Activated naive CD4-positive, alpha-beta T cell treated with anti-CD3 and anti-CD28 coated beads, Interleukin-2, amount 50 U/mL, for 16 hours (primary cell): ENCODE results near the gene BNC2.

ENCODE experiments used
- DNase-seq: peaks from one replicate; pipeline ENCODE4 v3.0.0-alpha.2; 2020

Gene BNC2

GRCh38 chr9:16815079-16815478 is 55.4 kb downstream of the BNC2 start:
- DNase-seq = no peak

GRCh38 chr9:16813838-16814237 is 56.6 kb downstream of the BNC2 start:
- no peak for DNase-seq

- no peak for DNase-seq
Observed at GRCh38 chr9:16811987-16812685, 58.3 kb downstream of the BNC2 start.

GRCh38 chr9:16809912-16810610 is 60.4 kb downstream of the BNC2 start:
- no peak for DNase-seq

- DNase-seq = no peak
Observed at GRCh38 chr9:16806674-16807073, 63.8 kb downstream of the BNC2 start.

DNA sequence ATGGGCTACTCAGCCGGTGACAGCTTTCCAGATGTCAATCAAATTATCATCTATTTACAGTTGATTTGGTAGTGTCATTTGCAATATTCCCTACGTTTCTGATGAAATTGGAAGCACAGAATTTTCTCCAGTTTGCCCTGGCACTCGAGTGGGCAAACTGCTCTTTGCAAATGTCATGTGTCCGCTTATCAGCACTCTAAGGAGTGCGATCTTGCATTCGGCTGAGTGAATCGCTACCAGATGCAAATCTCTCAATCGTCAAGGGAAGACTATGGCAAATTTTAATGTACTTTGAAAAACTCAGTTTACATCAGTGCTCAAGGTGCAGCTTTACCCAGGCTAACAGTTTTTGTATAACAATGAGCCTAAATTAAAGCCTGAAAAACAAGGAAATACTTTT is 66.8 kb downstream of the BNC2 start:
- DNase-seq = no peak

DNA sequence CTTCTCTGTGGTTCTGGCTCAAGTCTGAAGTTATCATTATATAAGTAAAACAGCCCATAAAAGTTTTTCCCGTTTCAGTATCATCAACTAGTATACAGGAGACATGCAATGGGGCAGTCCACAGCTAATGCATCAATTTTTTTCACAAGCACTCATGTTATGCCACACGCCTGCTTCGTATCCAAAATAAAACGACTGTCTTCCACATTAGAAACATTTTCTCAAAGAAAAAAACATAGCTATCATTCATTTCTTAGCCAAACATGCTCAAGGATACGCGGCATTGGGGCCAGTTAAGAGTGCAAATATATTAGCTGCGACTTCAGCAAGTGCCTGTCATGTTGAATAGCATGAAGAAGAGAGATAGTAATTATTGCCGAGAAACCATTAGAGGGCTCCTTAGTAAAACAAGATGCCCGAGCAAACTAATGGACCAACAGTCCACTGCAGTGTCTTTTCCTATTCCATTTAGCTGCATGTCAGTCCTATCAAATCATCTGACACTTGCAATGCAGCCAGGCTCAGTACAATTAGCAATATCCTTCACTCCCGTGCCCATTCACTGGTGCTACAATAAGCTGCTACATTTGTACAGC is 68.5 kb downstream of the BNC2 start:
- DNase-seq = no peak

DNA sequence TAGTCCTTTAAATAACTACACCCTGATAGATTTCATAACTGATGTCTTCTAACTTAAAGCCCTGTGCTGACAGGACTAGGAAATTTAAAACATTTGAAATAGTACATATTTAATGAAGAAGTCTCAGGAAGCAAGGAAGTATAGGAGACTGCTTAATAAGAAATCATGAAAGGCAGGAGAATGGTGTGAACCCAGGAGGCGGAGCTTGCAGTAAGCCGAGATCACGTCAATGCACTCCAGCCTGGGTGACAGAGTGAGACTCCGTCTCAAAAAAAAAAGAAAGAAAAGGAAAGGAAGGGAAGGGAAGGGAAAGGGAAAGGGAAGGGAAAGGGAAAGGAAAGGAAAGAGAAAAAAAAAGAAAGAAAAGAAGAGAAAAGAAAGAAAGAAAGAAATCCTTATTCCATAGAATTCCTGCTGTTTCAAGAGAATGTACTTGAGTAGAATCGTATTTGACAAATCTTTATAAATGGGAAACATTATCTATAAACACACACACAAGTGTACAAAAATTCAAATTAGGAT is 74.1 kb downstream of the BNC2 start:
- DNase-seq = no peak

- no peak for DNase-seq
Observed at GRCh38 chr9:16794871-16795639, 75.4 kb downstream of the BNC2 start.

DNA sequence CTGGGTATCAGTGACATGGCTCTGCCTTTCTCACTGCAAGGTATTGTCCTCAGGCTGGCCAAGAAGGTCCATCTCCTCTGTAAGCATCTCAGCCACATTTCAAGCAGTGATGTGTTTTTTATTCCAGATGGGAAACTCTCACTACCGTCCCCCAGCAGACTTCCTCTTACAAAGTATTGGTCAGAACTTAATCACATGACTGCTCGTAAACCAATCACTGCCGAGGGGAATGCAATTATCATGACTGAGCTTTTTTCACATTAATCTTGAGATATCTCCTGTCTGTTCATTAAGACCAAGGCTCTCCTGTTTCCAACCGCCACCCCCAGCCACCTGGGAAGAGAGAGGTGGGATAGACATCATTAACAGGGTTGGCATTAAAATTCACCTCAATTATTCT is 76.4 kb downstream of the BNC2 start:
- DNase-seq = no peak

- no peak for DNase-seq
Observed at GRCh38 chr9:16787724-16788123, 82.7 kb downstream of the BNC2 start.

GRCh38 chr9:16784002-16784401 is 86.5 kb downstream of the BNC2 start:
- DNase-seq = no peak

- DNase-seq = no peak
Observed at GRCh38 chr9:16782490-16782889, 88.0 kb downstream of the BNC2 start.

DNA sequence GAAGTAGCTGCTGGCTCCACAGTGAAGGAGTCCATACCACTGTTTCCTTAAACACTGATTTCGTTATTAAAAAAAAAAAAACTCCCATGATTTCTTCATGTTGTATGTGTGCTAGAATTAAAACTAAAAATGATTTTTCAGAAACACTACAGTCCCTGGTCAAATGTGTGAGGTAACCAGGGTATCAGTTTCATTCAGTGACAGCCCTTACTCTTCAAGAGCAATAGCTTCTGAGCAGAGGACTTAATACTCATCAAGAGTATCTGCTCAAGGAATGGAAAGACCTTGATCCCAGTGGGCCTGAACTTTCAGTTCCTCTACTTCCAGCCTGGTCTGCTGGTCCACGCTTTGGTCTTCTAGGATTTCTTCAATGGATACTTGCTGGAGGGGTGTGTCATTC is 95.1 kb downstream of the BNC2 start:
- no peak for DNase-seq

- DNase-seq = no peak
Observed at GRCh38 chr9:16773617-16774016, 96.9 kb downstream of the BNC2 start.

DNA sequence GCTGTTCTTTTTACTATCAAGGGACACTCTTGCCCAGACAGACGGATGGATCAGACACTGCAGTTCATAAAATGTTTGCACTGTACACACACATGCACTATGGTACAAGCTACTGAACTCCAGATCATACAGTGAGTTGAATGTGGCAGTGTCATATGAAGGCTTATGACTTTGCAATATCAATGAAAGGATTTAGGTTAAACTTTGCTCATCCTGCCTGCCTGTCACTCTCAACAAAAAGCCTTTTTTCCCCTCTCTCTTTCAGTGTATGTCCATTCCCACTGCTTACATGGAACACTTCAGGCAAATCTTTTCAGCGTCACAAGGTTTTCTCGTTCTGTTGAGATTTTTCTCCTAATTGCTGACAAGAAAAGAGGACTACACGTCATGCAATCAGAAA is 97.4 kb downstream of the BNC2 start:
- no peak for DNase-seq

DNA sequence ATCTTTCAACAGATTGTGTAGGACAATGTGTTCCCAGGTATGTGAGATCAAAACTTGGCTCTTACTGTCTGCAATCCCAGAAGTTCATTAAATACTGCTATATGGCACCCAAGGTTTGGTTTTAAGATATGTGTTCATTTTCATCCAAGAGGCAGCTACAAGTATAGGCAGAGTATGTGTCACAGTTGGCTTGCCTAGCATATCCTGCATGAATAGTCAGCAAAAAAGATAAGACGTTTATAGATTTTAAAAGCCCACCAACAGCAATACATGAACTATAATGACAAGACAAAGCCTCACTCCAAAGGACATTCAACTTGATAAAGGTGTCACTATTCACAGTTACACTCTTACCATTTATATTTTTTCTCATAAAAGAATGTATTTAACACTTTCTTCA is 99.1 kb downstream of the BNC2 start:
- no peak for DNase-seq

DNA sequence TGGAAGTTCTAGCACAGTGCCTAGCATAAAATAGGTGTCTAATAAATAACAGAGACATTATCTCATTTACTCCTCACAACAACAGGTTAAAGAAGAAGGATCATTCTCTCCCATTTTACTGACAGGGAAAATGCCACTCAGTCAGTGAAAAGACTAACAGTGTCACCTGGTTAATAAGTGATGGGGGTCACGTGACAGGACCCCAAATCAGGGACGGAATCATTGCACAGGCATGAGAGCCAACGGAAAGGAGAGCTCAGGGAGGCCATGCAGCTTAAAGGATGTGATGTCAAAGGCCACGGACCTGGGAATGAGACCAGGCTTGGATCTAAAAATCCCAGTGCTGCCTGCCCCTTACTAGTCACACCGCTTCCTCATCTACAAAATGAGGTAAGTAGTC is 101.2 kb downstream of the BNC2 start:
- DNase-seq = no peak

GRCh38 chr9:16768816-16769215 is 101.7 kb downstream of the BNC2 start:
- no peak for DNase-seq

- DNase-seq = no peak
Observed at GRCh38 chr9:16767366-16767765, 103.1 kb downstream of the BNC2 start.

GRCh38 chr9:16763946-16764345 is 106.5 kb downstream of the BNC2 start:
- DNase-seq = no peak

- no peak for DNase-seq
Observed at GRCh38 chr9:16755467-16756160, 114.9 kb downstream of the BNC2 start.

- no peak for DNase-seq
Observed at GRCh38 chr9:16754662-16755061, 115.8 kb downstream of the BNC2 start.
